K562 (cell line): ENCODE results near the gene NUP210. TPM values are rescaled to one million over a fixed set of nuclear protein-coding genes. Genes with fewer than 3 reads are reported as not detected.

Experiments
- ATAC-seq: fragments of 200-7000 bp; cut with Tn5 transposase; 3 replicates; pipeline ENCODE4 v1.9.1; 2020; ENCODE audit warnings: moderate library complexity
- BruUV-seq: library from RNA; stranded (reverse); fragments of 400-500 nt; replicated peaks from 2 replicates; lab custom pipeline; 2021; lab: Mats Ljungman, UMichigan
- CTCF ChIA-PET: fragments of 300-600 bp; formaldehyde crosslinking; extraction: SDS; loops from one replicate; lab custom pipeline; 2021; ENCODE audit warnings: low intra/inter-chr PET ratio; lab: Yijun Ruan, JAX
- POLR2A ChIA-PET: fragments of 300-600, 350-650 bp; sonication (Branson Sonifier 250); formaldehyde crosslinking; extraction: SDS; loops from one replicate; lab custom pipeline; 2021; ENCODE audit warnings: antibody characterized with exemption, inconsistent platforms; lab: Yijun Ruan, JAX
- DNase-seq, 4 experiments: peaks; one replicate each; pipeline versions ENCODE4 v3.0.0 to v3.0.0-alpha.2; 2011 to 2018; ENCODE audit warnings: low spot score in 3 of 4, mixed read lengths in 3 of 4; ENCODE audit errors: extremely low read depth in 1 of 4
- FAIRE-seq: peaks from 2 replicates; lab custom pipeline; 2011; peaks lifted over from hg19 to GRCh38; lab: Jason Lieb, UNC
- H2AFZ ChIP-seq: 2 replicates; pipeline ENCODE4 v1.6.0; 2011; ENCODE audit warnings: low read depth, low read length, control low read depth, inconsistent platforms
- H3K27ac ChIP-seq: fragments of 200-600 bp; 3 replicates; pipeline ENCODE4 v1.8.0; 2011; ENCODE audit warnings: low read depth, mild to moderate bottlenecking, control low read depth, inconsistent platforms, low read length, moderate library complexity, mixed read lengths; ENCODE audit errors: extremely low read depth
- H3K27me3 ChIP-seq, 2 experiments: fragments of 300-600 bp in 1 of 2; 2 replicates in 1 of 2; 3 replicates in 1 of 2; pipeline versions ENCODE4 v1.6.0 to v1.8.0; 2011; ENCODE audit warnings: inconsistent platforms in 2 of 2, low read length in 2 of 2, mild to moderate bottlenecking in 1 of 2, mixed read lengths in 1 of 2, moderate library complexity in 1 of 2; ENCODE audit not compliant: control insufficient read depth in 2 of 2, insufficient read depth in 2 of 2
- H3K36me3 ChIP-seq: fragments of 300-600 bp; 3 replicates; pipeline ENCODE4 v1.8.0; 2011; ENCODE audit warnings: mild to moderate bottlenecking, low read length, inconsistent platforms; ENCODE audit not compliant: control insufficient read depth, insufficient read depth
- H3K4me1 ChIP-seq, 2 experiments: fragments of 200-600 bp in 1 of 2; replicated peaks in 1 of 2; 2 replicates in 1 of 2; 3 replicates in 1 of 2; pipeline versions ENCODE4 v1.5.1 to v1.8.0; 2011; ENCODE audit warnings: inconsistent platforms in 2 of 2, low read length in 2 of 2, mild to moderate bottlenecking in 1 of 2, mixed read lengths in 1 of 2, moderate library complexity in 1 of 2; ENCODE audit not compliant: control insufficient read depth in 2 of 2, insufficient read depth in 2 of 2
- H3K4me2 ChIP-seq: 2 replicates; pipeline ENCODE4 v1.6.1; 2011; ENCODE audit warnings: low read length, control low read depth, inconsistent platforms, mixed read lengths; ENCODE audit not compliant: insufficient read depth
- H3K4me3 ChIP-seq: fragments of 200-600 bp; sonication (generic), shearing (Covaris generic); 2 replicates; pipeline ENCODE4 v1.5.1; 2016; ENCODE audit warnings: control low read depth, inconsistent platforms
- H3K79me2 ChIP-seq: fragments of 200-600 bp; 3 replicates; pipeline ENCODE4 v1.8.0; 2011; ENCODE audit warnings: low read length, inconsistent platforms; ENCODE audit not compliant: control insufficient read depth, insufficient read depth
- H3K9ac ChIP-seq, 2 experiments: 2 replicates each; pipeline versions ENCODE4 v1.6.0 to v1.6.1; 2011; ENCODE audit warnings: low read depth in 2 of 2, low read length in 2 of 2, control low read depth in 1 of 2, inconsistent platforms in 1 of 2, mild to moderate bottlenecking in 1 of 2, mixed read lengths in 1 of 2; ENCODE audit not compliant: insufficient read depth in 1 of 2
- H3K9me1 ChIP-seq: one replicate; pipeline ENCODE4 v1.6.0; 2011; ENCODE audit warnings: inconsistent platforms, mild to moderate bottlenecking, low read length, moderate library complexity; ENCODE audit not compliant: control insufficient read depth, insufficient read depth
- H3K9me3 ChIP-seq: replicated peaks from 2 replicates; pipeline ENCODE4 v1.5.1; 2011; ENCODE audit warnings: low read depth, low read length, inconsistent platforms; ENCODE audit not compliant: control insufficient read depth, insufficient read depth
- H4K20me1 ChIP-seq: replicated peaks from 2 replicates; pipeline ENCODE4 v1.6.1; 2011; ENCODE audit warnings: low read length, inconsistent platforms, mixed read lengths; ENCODE audit not compliant: control insufficient read depth, insufficient read depth
- BCLAF1 ChIP-seq, 2 experiments: fragments of 450-650 bp in 1 of 2; IDR thresholded peaks; 2 replicates each; pipeline ENCODE4 v1.6.1; 2011 to 2017; ENCODE audit warnings: low read depth in 2 of 2, antibody characterized with exemption in 1 of 2, borderline replicate concordance in 1 of 2, low read length in 1 of 2, mild to moderate bottlenecking in 1 of 2, mixed read lengths in 1 of 2; ENCODE audit not compliant: control insufficient read depth in 1 of 2
- MEIS2 ChIP-seq: fragments of 450-650 bp; IDR thresholded peaks from 2 replicates; pipeline ENCODE4 v1.6.1; 2014; ENCODE audit warnings: mild to moderate bottlenecking; ENCODE audit not compliant: partially characterized antibody
- PHB ChIP-seq: fragments of 250-450 bp; sonication (Bioruptor Pico); IDR thresholded peaks from 2 replicates; pipeline ENCODE4 v1.5.0; 2021
- POLR2AphosphoS2 ChIP-seq: IDR thresholded peaks from 2 replicates; pipeline ENCODE4 v1.6.1; 2012; ENCODE audit warnings: low read length, improper control_type of control experiment
- RBM25 ChIP-seq: fragments of 200-400 bp; formaldehyde crosslinking; IDR thresholded peaks from 2 replicates; pipeline ENCODE4 v1.6.1; 2018; ENCODE audit warnings: low read length, low read depth, moderate library complexity; ENCODE audit not compliant: severe bottlenecking
- SIN3A ChIP-seq, 2 experiments: fragments of 150-350 bp in 1 of 2; IDR thresholded peaks; 2 replicates each; pipeline ENCODE4 v1.6.1; 2011 to 2016; ENCODE audit warnings: borderline replicate concordance in 2 of 2, low read depth in 2 of 2, low read length in 2 of 2, mild to moderate bottlenecking in 2 of 2, moderate library complexity in 2 of 2; ENCODE audit not compliant: control insufficient read depth in 1 of 2
- SIN3B ChIP-seq: fragments of 450-650 bp; IDR thresholded peaks from 2 replicates; pipeline ENCODE4 v1.6.1; 2017; ENCODE audit warnings: low read depth, mild to moderate bottlenecking, moderate library complexity
- SMAD1 ChIP-seq: fragments of 150-350 bp; IDR thresholded peaks from 2 replicates; pipeline ENCODE4 v1.6.1; 2014; ENCODE audit warnings: low read length, low read depth; ENCODE audit not compliant: partially characterized antibody
- ZFP36 ChIP-seq: fragments of 150-350 bp; IDR thresholded peaks from 2 replicates; pipeline ENCODE4 v1.6.1; 2018; ENCODE audit warnings: low read length, low read depth; ENCODE audit not compliant: partially characterized antibody
- WGBS: fragments of 100-300 bp; shearing (Covaris generic); methylation state at CpG from one replicate; pipeline ENCODE4 v1.1.6; 2016; ENCODE audit warnings: low coverage, mixed read lengths; ENCODE audit not compliant: insufficient coverage; ENCODE audit errors: missing lambda C conversion rate; 5-methylcytosine and 5-hydroxymethylcytosine counted together
- in situ Hi-C: fragments of 300-500 bp; cut with MboI; formaldehyde crosslinking; loops from 4 replicates; pipeline ENCODE4 v1.15.0; 2018; ENCODE audit warnings: inconsistent platforms, mixed read lengths
- intact Hi-C: fragments of 100-400 bp; cut with micrococcal nuclease; formaldehyde crosslinking; loops from 2 replicates; pipeline ENCODE4 v1.14.2; 2022
- polyA plus RNA-seq, 8 experiments: library from polyadenylated mRNA; depleted of rRNA in 4 of 8; stranded (reverse) in 5 of 8; unstranded in 3 of 8; fragments of >200 nt; fragmentation: Nextera tagmentation in 2 of 8; fragmentation: Illumina TruSeq in 1 of 8; extraction: Ambion mirVana in 2 of 8; extraction: Trizol in 1 of 8; gene quantifications; 2 replicates each; pipeline versions ENCODE4 v1.2.1 to v1.2.3, GENCODE V29; 2011 to 2014; ENCODE audit warnings: inconsistent platforms in 1 of 8, missing spikeins in 1 of 8
- total RNA-seq, 7 experiments: library from RNA; depleted of rRNA in 6 of 7; stranded (reverse); fragments of >200 nt in 6 of 7; fragmentation: Illumina TruSeq in 2 of 7; extraction: Trizol in 2 of 7; gene quantifications; 2 replicates each; pipeline versions ENCODE4 v1.2.1 to v1.2.3, GENCODE V29; 2011 to 2021; ENCODE audit warnings: low replicate concordance in 1 of 7
- TF ChIP-seq, protein P1 (sequence below): sonication (generic); formaldehyde crosslinking; IDR thresholded peaks from 2 replicates; pipeline ENCODE4 v1.8.0; 2023; ENCODE audit warnings: missing genetic modification reagents, mild to moderate bottlenecking, borderline replicate concordance

Gene NUP210
- total and polyA plus RNA-seq, 9 of the 15 experiments (the other 6 are each of a cell fraction or from before 2014, with no cell fraction given): 1.2 to 138 (median 44.0) TPM

DNA sequence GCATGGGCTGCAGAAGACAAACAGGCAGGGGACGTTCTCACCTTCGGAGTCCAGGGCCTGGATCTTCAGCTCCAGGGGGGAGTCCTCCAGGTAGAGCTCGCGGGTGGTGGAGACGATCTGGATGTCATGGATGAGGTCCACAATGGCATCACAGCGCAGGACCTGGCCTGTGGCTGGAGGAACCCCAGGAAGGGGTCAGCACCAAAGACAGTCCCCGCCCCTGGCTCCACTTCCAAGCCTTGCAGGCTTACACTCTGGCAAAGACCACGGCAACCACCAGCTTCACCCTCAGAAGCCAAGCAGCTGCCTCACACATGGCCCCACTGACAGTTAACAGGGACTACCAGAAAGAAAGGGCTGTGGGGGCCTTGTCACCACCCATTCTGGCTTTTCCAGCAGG, 22.8 kb downstream of the NUP210 start (continued):
- TF ChIP-seq, protein P1, sequence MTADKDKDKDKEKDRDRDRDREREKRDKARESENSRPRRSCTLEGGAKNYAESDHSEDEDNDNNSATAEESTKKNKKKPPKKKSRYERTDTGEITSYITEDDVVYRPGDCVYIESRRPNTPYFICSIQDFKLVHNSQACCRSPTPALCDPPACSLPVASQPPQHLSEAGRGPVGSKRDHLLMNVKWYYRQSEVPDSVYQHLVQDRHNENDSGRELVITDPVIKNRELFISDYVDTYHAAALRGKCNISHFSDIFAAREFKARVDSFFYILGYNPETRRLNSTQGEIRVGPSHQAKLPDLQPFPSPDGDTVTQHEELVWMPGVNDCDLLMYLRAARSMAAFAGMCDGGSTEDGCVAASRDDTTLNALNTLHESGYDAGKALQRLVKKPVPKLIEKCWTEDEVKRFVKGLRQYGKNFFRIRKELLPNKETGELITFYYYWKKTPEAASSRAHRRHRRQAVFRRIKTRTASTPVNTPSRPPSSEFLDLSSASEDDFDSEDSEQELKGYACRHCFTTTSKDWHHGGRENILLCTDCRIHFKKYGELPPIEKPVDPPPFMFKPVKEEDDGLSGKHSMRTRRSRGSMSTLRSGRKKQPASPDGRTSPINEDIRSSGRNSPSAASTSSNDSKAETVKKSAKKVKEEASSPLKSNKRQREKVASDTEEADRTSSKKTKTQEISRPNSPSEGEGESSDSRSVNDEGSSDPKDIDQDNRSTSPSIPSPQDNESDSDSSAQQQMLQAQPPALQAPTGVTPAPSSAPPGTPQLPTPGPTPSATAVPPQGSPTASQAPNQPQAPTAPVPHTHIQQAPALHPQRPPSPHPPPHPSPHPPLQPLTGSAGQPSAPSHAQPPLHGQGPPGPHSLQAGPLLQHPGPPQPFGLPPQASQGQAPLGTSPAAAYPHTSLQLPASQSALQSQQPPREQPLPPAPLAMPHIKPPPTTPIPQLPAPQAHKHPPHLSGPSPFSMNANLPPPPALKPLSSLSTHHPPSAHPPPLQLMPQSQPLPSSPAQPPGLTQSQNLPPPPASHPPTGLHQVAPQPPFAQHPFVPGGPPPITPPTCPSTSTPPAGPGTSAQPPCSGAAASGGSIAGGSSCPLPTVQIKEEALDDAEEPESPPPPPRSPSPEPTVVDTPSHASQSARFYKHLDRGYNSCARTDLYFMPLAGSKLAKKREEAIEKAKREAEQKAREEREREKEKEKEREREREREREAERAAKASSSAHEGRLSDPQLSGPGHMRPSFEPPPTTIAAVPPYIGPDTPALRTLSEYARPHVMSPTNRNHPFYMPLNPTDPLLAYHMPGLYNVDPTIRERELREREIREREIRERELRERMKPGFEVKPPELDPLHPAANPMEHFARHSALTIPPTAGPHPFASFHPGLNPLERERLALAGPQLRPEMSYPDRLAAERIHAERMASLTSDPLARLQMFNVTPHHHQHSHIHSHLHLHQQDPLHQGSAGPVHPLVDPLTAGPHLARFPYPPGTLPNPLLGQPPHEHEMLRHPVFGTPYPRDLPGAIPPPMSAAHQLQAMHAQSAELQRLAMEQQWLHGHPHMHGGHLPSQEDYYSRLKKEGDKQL: no peak
- TF ChIP-seq, all 486 proteins: peak for 1

GRCh38 chr3:13394363-13394762, 25.8 kb downstream of the NUP210 start:
- ATAC-seq: no peak
- CTCF ChIA-PET: no interaction called here
- H4K20me1 ChIP-seq: 0 out of 2 replicates have a peak, but pooled peaks cover 10% of the 10 kb centered on the region
- FAIRE-seq: no peak
- H3K27me3 ChIP-seq: no peaks in the 10 kb centered on the region
- 71% methylated on average over 4 of the region's 4 CpGs for WGBS
- H3K9me3 ChIP-seq: no peaks in the 10 kb centered on the region
- TF ChIP-seq PHB: no peak
- TF ChIP-seq SIN3B: no peak
- no peak for TF ChIP-seq SIN3A (IDR thresholded peaks at IDR 0.05; ENCODE audit: borderline replicate concordance in 2 of 2, control insufficient read depth in 1 of 2, low read depth in 2 of 2, low read length in 2 of 2)
- peak; percentile 9 for TF ChIP-seq ZFP36
- TF ChIP-seq SMAD1: no peak
- no peak for TF ChIP-seq POLR2AphosphoS2
- peak; percentile 22 for TF ChIP-seq RBM25
- TF ChIP-seq MEIS2: no peak
- no peak for TF ChIP-seq BCLAF1 (IDR thresholded peaks at IDR 0.05; ENCODE audit: borderline replicate concordance in 1 of 2, control insufficient read depth in 1 of 2, low read depth in 2 of 2, low read length in 1 of 2)
- H3K4me1 ChIP-seq: peaks cover 0 to 3% of the 10 kb centered on the region in 2 experiments; a peak in 1 of 5 replicates
- POLR2A ChIA-PET: interaction anchor here (0.6 to 1.5 kb wide), 5 partner anchors 23 to 402 kb away, joined by 3 to 4 read pairs (median 3); no protein-coding TSS in a partner anchor
- no peak overlapping the region for H3K9ac ChIP-seq
- no TSS peak for BruUV-seq
- no peaks in the 10 kb centered on the region for H3K9me1 ChIP-seq
- in situ Hi-C loops (no loop called here), intact Hi-C loops (no loop called here)
- peaks cover 96% of the 10 kb centered on the region for H3K36me3 ChIP-seq
- no peak for DNase-seq
- H3K27ac ChIP-seq: no peak overlapping the region
- peaks cover 10% of the 10 kb centered on the region; the same call in 1 of the 3 replicates for H3K79me2 ChIP-seq
- H3K4me2 ChIP-seq: no peak overlapping the region
- H2AFZ ChIP-seq: no peak overlapping the region
- H3K4me3 ChIP-seq: no peak overlapping the region
